MM.1S (cell line): Measurements from ENCODE around the gene KIAA0319L.

ENCODE experiments used
- DNase-seq: peaks from one replicate; pipeline ENCODE4 v3.0.0-alpha.2; 2015
- H2AFZ ChIP-seq: fragments of 300-600 bp; sonication (generic); 2 replicates; pipeline ENCODE4 v1.6.0; 2016; ENCODE audit warnings: antibody characterized with exemption, low read length
- H3F3A ChIP-seq: fragments of 300-600 bp; sonication (generic); 2 replicates; pipeline ENCODE4 v1.6.1; 2016; ENCODE audit warnings: mild to moderate bottlenecking, antibody characterized with exemption, low read length, moderate library complexity, mixed read lengths; ENCODE audit not compliant: insufficient read depth
- H3K27ac ChIP-seq: fragments of 300-600 bp; sonication (generic); 2 replicates; pipeline ENCODE4 v1.5.1; 2016; ENCODE audit warnings: mild to moderate bottlenecking, low read length
- H3K27me3 ChIP-seq: fragments of 300-600 bp; sonication (generic); replicated peaks from 2 replicates; pipeline ENCODE4 v1.6.0; 2016; ENCODE audit warnings: low read length; ENCODE audit not compliant: insufficient read depth
- H3K36me3 ChIP-seq: fragments of 300-600 bp; sonication (generic); replicated peaks from 2 replicates; pipeline ENCODE4 v1.6.1; 2016; ENCODE audit warnings: mild to moderate bottlenecking, low read length, mixed read lengths; ENCODE audit not compliant: insufficient read depth
- H3K4me1 ChIP-seq: fragments of 300-600 bp; sonication (generic); 2 replicates; pipeline ENCODE4 v1.6.1; 2016; ENCODE audit warnings: low read length, mixed read lengths
- H3K4me2 ChIP-seq: fragments of 300-600 bp; sonication (generic); 2 replicates; pipeline ENCODE4 v1.6.0; 2016; ENCODE audit warnings: low read depth, low read length
- H3K4me3 ChIP-seq: fragments of 300-600 bp; sonication (generic); 2 replicates; pipeline ENCODE4 v1.5.1; 2016; ENCODE audit warnings: low read length, mixed read lengths
- H3K79me2 ChIP-seq: fragments of 300-600 bp; sonication (generic); 2 replicates; pipeline ENCODE4 v1.6.1; 2016; ENCODE audit warnings: mixed run types, low read length, mixed read lengths
- H3K9ac ChIP-seq: fragments of 300-600 bp; sonication (generic); 2 replicates; pipeline ENCODE4 v1.6.1; 2016; ENCODE audit warnings: low read length, mixed read lengths
- H3K9me2 ChIP-seq: fragments of 300-600 bp; sonication (generic); replicated peaks from 2 replicates; pipeline ENCODE4 v1.6.1; 2016; ENCODE audit warnings: mild to moderate bottlenecking, low read length, mixed read lengths; ENCODE audit not compliant: insufficient read depth
- H3K9me3 ChIP-seq: fragments of 300-600 bp; sonication (generic); replicated peaks from 2 replicates; pipeline ENCODE4 v1.6.1; 2016; ENCODE audit warnings: mild to moderate bottlenecking, low read length, mixed read lengths; ENCODE audit not compliant: insufficient read depth
- H4K20me1 ChIP-seq: fragments of 300-600 bp; sonication (generic); 2 replicates; pipeline ENCODE4 v1.6.1; 2016; ENCODE audit warnings: mild to moderate bottlenecking, low read length, moderate library complexity, mixed read lengths; ENCODE audit not compliant: insufficient read depth
- CTCF ChIP-seq: fragments of 300-600 bp; sonication (generic); IDR thresholded peaks from 2 replicates; pipeline ENCODE4 v1.5.1; 2016; ENCODE audit warnings: antibody characterized with exemption, low read length, mixed read lengths
- EZH2 ChIP-seq: fragments of 300-600 bp; sonication (generic); optimal IDR thresholded peaks from 2 replicates; pipeline ENCODE3; 2017; ENCODE audit warnings: low read depth, mild to moderate bottlenecking, antibody characterized with exemption, low read length, mixed read lengths
- EZH2phosphoT487 ChIP-seq: fragments of 300-600 bp; sonication (generic); IDR thresholded peaks from 2 replicates; pipeline ENCODE4 v1.6.1; 2018; ENCODE audit warnings: antibody characterized with exemption, low read length

KIAA0319L gene

GRCh38 chr1:35390600-35391494, 166.4 kb downstream of the KIAA0319L start:
- Histone ChIP-seq H3F3A (no peaks in the 10 kb centered on the region), H3K9me3 (no peaks in the 10 kb centered on the region), H3K4me2 (no peak overlapping the region), H3K79me2 (no peaks in the 10 kb centered on the region), H3K4me3 (no peak overlapping the region), H3K36me3 (no peaks in the 10 kb centered on the region), H3K27me3 (no peaks in the 10 kb centered on the region), H3K4me1 (no peaks in the 10 kb centered on the region), H4K20me1 (no peaks in the 10 kb centered on the region), H2AFZ (no peak overlapping the region), H3K9ac (no peak overlapping the region), H3K9me2 (no peaks in the 10 kb centered on the region), H3K27ac (no peak overlapping the region)
- TF ChIP-seq EZH2, result no peak
- no peak for TF ChIP-seq EZH2phosphoT487
- no peak for TF ChIP-seq CTCF
- DNase-seq, result no peak

- DNase-seq, result no peak
- Histone ChIP-seq H3K27ac (no peak overlapping the region), H3K9me2 (no peaks in the 10 kb centered on the region), H3K79me2 (no peaks in the 10 kb centered on the region), H2AFZ (no peak overlapping the region), H4K20me1 (no peaks in the 10 kb centered on the region), H3K4me1 (no peaks in the 10 kb centered on the region), H3K4me3 (no peak overlapping the region), H3F3A (no peaks in the 10 kb centered on the region), H3K9me3 (no peaks in the 10 kb centered on the region), H3K4me2 (no peak overlapping the region), H3K9ac (no peak overlapping the region), H3K27me3 (no peaks in the 10 kb centered on the region), H3K36me3 (no peaks in the 10 kb centered on the region; the same call in 1 of the 2 replicates)
- TF ChIP-seq CTCF (no peak), EZH2 (no peak), EZH2phosphoT487 (no peak)
Observed at GRCh38 chr1:35386959-35387358, 170.2 kb downstream of the KIAA0319L start.

- no peak for DNase-seq
- no peak overlapping the region for H3K27ac ChIP-seq
- H3K36me3 ChIP-seq, result no peaks in the 10 kb centered on the region; the same call in 1 of the 2 replicates
- H3K79me2 ChIP-seq, result no peaks in the 10 kb centered on the region
- no peak overlapping the region for H3K4me2 ChIP-seq
- H3K9me2 ChIP-seq, result no peaks in the 10 kb centered on the region
- H3K9me3 ChIP-seq, result no peaks in the 10 kb centered on the region
- no peaks in the 10 kb centered on the region for H3K4me1 ChIP-seq
- H3K27me3 ChIP-seq, result no peaks in the 10 kb centered on the region
- no peaks in the 10 kb centered on the region for H4K20me1 ChIP-seq
- TF ChIP-seq CTCF, result no peak
- TF ChIP-seq EZH2phosphoT487, result no peak
- TF ChIP-seq EZH2, result no peak
- H3K9ac ChIP-seq, result no peak overlapping the region
- H2AFZ ChIP-seq, result no peak overlapping the region
- no peak overlapping the region for H3K4me3 ChIP-seq
- no peaks in the 10 kb centered on the region for H3F3A ChIP-seq
Observed at GRCh38 chr1:35386290-35386689, 170.9 kb downstream of the KIAA0319L start.
